ENCODE data around the gene TMEM254. TPM values are rescaled to one million over a fixed set of nuclear protein-coding genes. Genes with fewer than 3 reads are reported as not detected.
A peak's percentile ranks its signal among the peaks of the same experiment; 100 is the strongest.

Gene TMEM254
- polyA plus RNA-seq, 3 donors = 13.6 to 43.1 (median 25.9) TPM

DNA sequence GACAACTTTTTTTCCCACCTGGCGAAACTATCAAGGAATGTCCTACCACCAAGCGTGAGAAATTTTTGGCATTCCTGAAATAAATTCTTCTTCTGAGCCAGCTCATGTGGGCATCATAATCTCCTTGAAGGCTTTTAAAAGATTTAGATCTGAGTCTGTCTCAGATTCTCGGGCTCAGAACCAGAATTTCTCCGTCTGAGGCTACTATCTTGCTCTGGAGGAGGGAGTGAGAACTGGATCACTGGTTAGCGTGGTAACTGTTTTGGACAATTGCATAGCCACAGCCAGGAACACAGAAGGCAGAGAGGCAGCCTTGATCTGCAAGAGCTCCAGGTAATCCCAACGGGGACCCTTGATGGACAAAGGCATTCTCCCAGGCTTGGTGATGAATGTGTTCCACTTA is 53.0 kb downstream of the TMEM254 start:
- Histone ChIP-seq H3K4me2 (replicated peaks; ENCODE audit: extremely low read depth, low read length, poor library complexity, severe bottlenecking) (no peak overlapping the region), H3K4me1 (ENCODE audit: control insufficient read depth in 1 of 2, insufficient read depth in 2 of 2, low read length in 2 of 2) (peaks cover 0 to 12% of the 10 kb centered on the region in 2 donors), H3K36me3 (replicated peaks in 1 of 2; ENCODE audit: control insufficient read depth in 1 of 2, insufficient read depth in 2 of 2, low read length in 2 of 2) (no peaks in the 10 kb centered on the region), H3K9ac (ENCODE audit: insufficient read depth, low read length, poor library complexity, severe bottlenecking) (no peak overlapping the region), H4K20me1 (ENCODE audit: insufficient read depth, low read length) (no peaks in the 10 kb centered on the region), H3K4me3 (replicated peaks in 1 of 3; ENCODE audit: low read depth in 2 of 3, low read length in 3 of 3) (no peak overlapping the region), H2AFZ (ENCODE audit: insufficient read depth, low read depth, low read length, poor library complexity, severe bottlenecking) (no peak overlapping the region), H3K79me2 (ENCODE audit: insufficient read depth, low read length) (no peaks in the 10 kb centered on the region), H3K9me3 (replicated peaks in 1 of 2; ENCODE audit: control insufficient read depth in 1 of 2, insufficient read depth in 1 of 2, low read length in 2 of 2) (no peaks in the 10 kb centered on the region), H3K27me3 (ENCODE audit: control insufficient read depth in 2 of 2, insufficient read depth in 2 of 2, low read length in 2 of 2) (peaks cover 21 to 26% of the 10 kb centered on the region in 2 donors), H3K27ac (ENCODE audit: low read depth in 1 of 2, low read length in 2 of 2) (no peak overlapping the region)
- WGBS (ENCODE audit: insufficient coverage) = 87% methylated on average over 6 of the region's 6 CpGs
- H3K36me3 Mint-ChIP-seq = peaks cover 0 to 7% of the 10 kb centered on the region in 2 donors
- TF ChIP-seq CTCF (IDR thresholded peaks at IDR 0.05) = no peak
- H3K4me3 Mint-ChIP-seq = peak overlapping the region in 1 of 2 donors; percentile 16
- intact Hi-C loops (cut with micrococcal nuclease) = no loop called here
- H3K4me1 Mint-ChIP-seq = peaks cover 9% of the 10 kb centered on the region
- H3K27ac Mint-ChIP-seq = no peak overlapping the region
- peaks cover 36 to 53% (median 46%) of the 10 kb centered on the region in 3 donors for H3K27me3 Mint-ChIP-seq (ENCODE audit: low read depth in 3 of 3)
- peaks cover 0 to 7% (median 3%) of the 10 kb centered on the region in 7 donors for H3K9me3 Mint-ChIP-seq
- no peak for DNase-seq

DNA sequence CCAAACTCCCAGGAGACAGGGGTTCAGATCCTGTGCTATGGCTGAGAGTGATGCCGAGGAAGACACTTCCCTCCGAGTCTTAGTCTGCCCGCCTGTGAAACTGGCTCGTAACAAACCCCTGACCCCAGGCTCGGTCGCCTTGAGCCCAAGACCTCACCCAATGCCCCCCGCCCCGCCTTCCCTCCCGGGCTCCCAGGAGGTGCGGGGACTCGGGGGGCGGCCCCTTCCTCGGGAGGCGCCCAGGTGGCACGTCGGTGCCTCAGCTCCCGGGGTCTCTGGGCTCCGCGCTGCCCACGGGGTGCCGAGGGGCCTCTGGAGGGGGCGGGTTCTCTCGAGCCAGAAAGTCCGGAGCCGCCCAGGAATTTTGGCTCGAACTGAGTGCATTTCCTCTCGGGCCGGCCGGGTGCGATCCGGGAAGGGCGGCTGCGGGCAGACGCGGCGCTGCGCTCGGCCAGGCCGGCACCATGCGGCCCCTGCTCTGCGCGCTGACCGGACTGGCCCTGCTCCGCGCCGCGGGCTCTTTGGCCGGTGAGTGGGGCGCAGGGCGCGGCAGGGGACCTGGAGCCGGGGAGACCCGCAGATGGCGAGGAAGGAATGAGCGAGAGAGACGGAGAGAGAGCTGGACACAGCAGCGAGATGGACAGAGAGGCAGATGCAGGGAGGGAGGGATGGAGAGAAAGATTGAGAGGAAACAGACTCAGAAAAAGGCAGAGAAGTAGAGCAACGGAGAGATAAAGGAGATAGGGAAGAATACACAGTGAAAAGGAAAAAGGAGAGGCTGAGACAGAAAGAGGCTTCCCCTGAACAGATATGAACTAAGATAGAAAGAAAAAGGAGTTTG is 54.1 kb downstream of the TMEM254 start, which contains the start of gene PLAC9:
PLAC9 (plus strand) TSS at position 432 of the 841 bp plus-strand sequence; CDS start at position 465, 33 bp downstream.
- H3K79me2 ChIP-seq (ENCODE audit: insufficient read depth, low read length) = no peaks in the 10 kb centered on the region
- peak within 1 kb of the TSS in 1 of 2 donors; percentile 85 for H3K4me3 Mint-ChIP-seq
- DNase-seq = no peak
- H3K27ac Mint-ChIP-seq = no peak within 1 kb of the TSS
- peaks cover 0 to 12% of the 10 kb centered on the region in 2 donors for H3K4me1 ChIP-seq (ENCODE audit: control insufficient read depth in 1 of 2, insufficient read depth in 2 of 2, low read length in 2 of 2)
- H3K9me3 Mint-ChIP-seq = peaks cover 0 to 7% (median 3%) of the 10 kb centered on the region in 7 donors
- H3K4me3 ChIP-seq (replicated peaks in 1 of 3; ENCODE audit: low read depth in 2 of 3, low read length in 3 of 3) = no peak within 1 kb of the TSS
- H3K27me3 ChIP-seq (ENCODE audit: control insufficient read depth in 2 of 2, insufficient read depth in 2 of 2, low read length in 2 of 2) = peaks cover 21 to 26% of the 10 kb centered on the region in 2 donors
- intact Hi-C loops (cut with micrococcal nuclease) = no loop called here
- peak within 1 kb of the TSS; percentile 21 for H2AFZ ChIP-seq (ENCODE audit: insufficient read depth, low read depth, low read length, poor library complexity, severe bottlenecking)
- H3K9ac ChIP-seq (ENCODE audit: insufficient read depth, low read length, poor library complexity, severe bottlenecking) = no peak within 1 kb of the TSS
- H3K4me1 Mint-ChIP-seq = peaks cover 9% of the 10 kb centered on the region
- TF ChIP-seq CTCF (IDR thresholded peaks at IDR 0.05) = no peak
- H3K36me3 ChIP-seq (replicated peaks in 1 of 2; ENCODE audit: control insufficient read depth in 1 of 2, insufficient read depth in 2 of 2, low read length in 2 of 2) = no peaks in the 10 kb centered on the region
- peaks cover 38 to 54% (median 42%) of the 10 kb centered on the region in 3 donors for H3K27me3 Mint-ChIP-seq (ENCODE audit: low read depth in 3 of 3)
- H4K20me1 ChIP-seq (ENCODE audit: insufficient read depth, low read length) = no peaks in the 10 kb centered on the region
- H3K36me3 Mint-ChIP-seq = peaks cover 0 to 7% of the 10 kb centered on the region in 2 donors
- peak within 1 kb of the TSS; percentile 21 for H3K4me2 ChIP-seq (replicated peaks; ENCODE audit: extremely low read depth, low read length, poor library complexity, severe bottlenecking)
- 3% methylated on average over 54 of the region's 58 CpGs for WGBS (ENCODE audit: insufficient coverage)
- H3K9me3 ChIP-seq (replicated peaks in 1 of 2; ENCODE audit: control insufficient read depth in 1 of 2, insufficient read depth in 1 of 2, low read length in 2 of 2) = no peaks in the 10 kb centered on the region
- no peak within 1 kb of the TSS for H3K27ac ChIP-seq (ENCODE audit: low read depth in 1 of 2, low read length in 2 of 2)

Data from CD14-positive monocyte (primary cell).